H1 (cell line): Measurements from ENCODE around the gene TMEM128. TPM values are rescaled to one million over a fixed set of nuclear protein-coding genes. Genes with fewer than 3 reads are reported as not detected.

Experiments
- CTCF ChIA-PET: fragments of 300-600 bp; sonication (Branson Sonifier 250); formaldehyde crosslinking; loops from one replicate; lab custom pipeline; 2021; ENCODE audit not compliant: partially characterized antibody; lab: Charles Lee
- POLR2A ChIA-PET: fragments of 300-600 bp; sonication (Branson Sonifier 250); formaldehyde crosslinking; loops from one replicate; lab custom pipeline; 2021; ENCODE audit warnings: inconsistent platforms; ENCODE audit not compliant: partially characterized antibody; lab: Charles Lee
- DNase-seq, 2 experiments: peaks; one replicate each; pipeline versions ENCODE4 v3.0.0 to v3.0.0-alpha.2; 2010 to 2022; ENCODE audit warnings: low spot score in 2 of 2, low read depth in 1 of 2, mixed read lengths in 1 of 2
- FAIRE-seq: peaks from 2 replicates; lab custom pipeline; 2011; peaks lifted over from hg19 to GRCh38; lab: Jason Lieb, UNC
- H2AFZ ChIP-seq: 2 replicates; pipeline ENCODE4 v1.8.1; 2012; ENCODE audit warnings: low read length, inconsistent platforms
- H2AK5ac ChIP-seq: 2 replicates; pipeline ENCODE4 v1.6.1; 2013; ENCODE audit warnings: low read depth, low read length
- H2BK120ac ChIP-seq: replicated peaks from 2 replicates; pipeline ENCODE3; 2013; ENCODE audit warnings: low read depth, low read length, inconsistent platforms
- H2BK12ac ChIP-seq: 2 replicates; pipeline ENCODE4 v1.6.1; 2013; ENCODE audit warnings: low read depth, low read length
- H2BK15ac ChIP-seq: 2 replicates; pipeline ENCODE4 v1.6.1; 2013; ENCODE audit warnings: low read length
- H2BK20ac ChIP-seq: 2 replicates; pipeline ENCODE4 v1.6.1; 2013; ENCODE audit warnings: low read length
- H2BK5ac ChIP-seq: 2 replicates; pipeline ENCODE4 v1.6.1; 2013; ENCODE audit warnings: low read depth, low read length
- H3K14ac ChIP-seq: 2 replicates; pipeline ENCODE4 v1.6.1; 2013; ENCODE audit warnings: inconsistent platforms; ENCODE audit not compliant: insufficient read length
- H3K18ac ChIP-seq: 2 replicates; pipeline ENCODE4 v1.6.1; 2013; ENCODE audit warnings: low read length; ENCODE audit errors: extremely low read depth
- H3K23ac ChIP-seq: 2 replicates; pipeline ENCODE4 v1.6.1; 2013; ENCODE audit warnings: inconsistent platforms; ENCODE audit not compliant: insufficient read length
- H3K23me2 ChIP-seq: 2 replicates; pipeline ENCODE4 v1.6.1; 2013; ENCODE audit warnings: low read depth, low read length
- H3K27ac ChIP-seq: 2 replicates; pipeline ENCODE4 v1.6.1; 2011; ENCODE audit warnings: low read depth, low read length, inconsistent platforms
- H3K27me3 ChIP-seq, 4 experiments: replicated peaks in 1 of 4; 1 replicate in 1 of 4; 2 replicates in 3 of 4; pipeline versions ENCODE4 v1.6.1 to v1.8.1; 2011 to 2013; ENCODE audit warnings: low read length in 3 of 4, mild to moderate bottlenecking in 3 of 4, inconsistent platforms in 2 of 4, mixed read lengths in 2 of 4, moderate library complexity in 1 of 4; ENCODE audit not compliant: control insufficient read depth in 3 of 4, insufficient read depth in 3 of 4; ENCODE audit errors: extremely low read depth in 1 of 4
- H3K36me3 ChIP-seq, 4 experiments: 2 replicates each; pipeline versions ENCODE4 v1.6.1 to v1.8.1; 2011 to 2013; ENCODE audit warnings: mild to moderate bottlenecking in 4 of 4, low read length in 3 of 4, moderate library complexity in 2 of 4, control low read depth in 1 of 4, inconsistent platforms in 1 of 4; ENCODE audit not compliant: insufficient read depth in 4 of 4, control insufficient read depth in 2 of 4
- H3K4ac ChIP-seq: replicated peaks from 2 replicates; pipeline ENCODE3; 2013; ENCODE audit warnings: low read length, low read depth, mixed read lengths, inconsistent platforms; ENCODE audit not compliant: insufficient read length
- H3K4me1 ChIP-seq, 4 experiments: replicated peaks in 1 of 4; 1 replicate in 1 of 4; 2 replicates in 3 of 4; pipeline versions ENCODE4 v1.6.1 to v1.8.1; 2011 to 2013; ENCODE audit warnings: low read length in 3 of 4, inconsistent platforms in 2 of 4, mixed read lengths in 1 of 4; ENCODE audit not compliant: insufficient read depth in 4 of 4, control insufficient read depth in 3 of 4
- H3K4me2 ChIP-seq, 2 experiments: 2 replicates each; pipeline versions ENCODE4 v1.6.1 to v1.8.1; 2011 to 2013; ENCODE audit warnings: low read depth in 2 of 2, low read length in 2 of 2, control low read depth in 1 of 2, inconsistent platforms in 1 of 2, mild to moderate bottlenecking in 1 of 2; ENCODE audit not compliant: insufficient read depth in 1 of 2
- H3K4me3 ChIP-seq, 4 experiments: fragments of 200-600, 300-600 bp in 1 of 4; sonication (generic), shearing (Covaris generic), sonication (Bioruptor Twin) in 1 of 4; 2 replicates each; pipeline versions ENCODE4 v1.5.1 to v1.8.1; 2011 to 2016; ENCODE audit warnings: low read length in 4 of 4, low read depth in 3 of 4, control low read depth in 2 of 4, inconsistent platforms in 2 of 4, mild to moderate bottlenecking in 2 of 4, mixed read lengths in 1 of 4, moderate library complexity in 1 of 4; ENCODE audit not compliant: insufficient read depth in 2 of 4; ENCODE audit errors: extremely low read depth in 1 of 4
- H3K56ac ChIP-seq: replicated peaks from 2 replicates; pipeline ENCODE3; 2013; ENCODE audit warnings: low read depth, mild to moderate bottlenecking, mixed read lengths, low read length, inconsistent platforms; ENCODE audit not compliant: insufficient read length
- H3K79me1 ChIP-seq: 2 replicates; pipeline ENCODE4 v1.6.1; 2013; ENCODE audit warnings: low read depth, low read length, control low read depth
- H3K79me2 ChIP-seq, 2 experiments: 2 replicates each; pipeline versions ENCODE4 v1.6.1 to v1.8.1; 2012 to 2013; ENCODE audit warnings: low read length in 2 of 2, mild to moderate bottlenecking in 2 of 2, inconsistent platforms in 1 of 2; ENCODE audit not compliant: insufficient read depth in 2 of 2, control insufficient read depth in 1 of 2
- H3K9ac ChIP-seq, 4 experiments: replicated peaks in 1 of 4; 1 replicate in 1 of 4; 2 replicates in 3 of 4; pipeline versions ENCODE4 v1.6.1 to v1.8.1; 2011 to 2013; ENCODE audit warnings: low read depth in 3 of 4, low read length in 3 of 4, control low read depth in 2 of 4, mild to moderate bottlenecking in 2 of 4, moderate library complexity in 2 of 4, inconsistent platforms in 1 of 4; ENCODE audit errors: extremely low read depth in 1 of 4
- H3K9me3 ChIP-seq, 2 experiments: 2 replicates each; pipeline versions ENCODE4 v1.6.1 to v1.8.1; 2012 to 2013; ENCODE audit warnings: mild to moderate bottlenecking in 2 of 2, moderate library complexity in 2 of 2, control low read depth in 1 of 2, inconsistent platforms in 1 of 2, low read depth in 1 of 2, low read length in 1 of 2, mixed read lengths in 1 of 2; ENCODE audit not compliant: insufficient read depth in 2 of 2
- H4K20me1 ChIP-seq, 2 experiments: replicated peaks in 1 of 2; 2 replicates each; pipeline versions ENCODE3 to v1.8.1; 2011 to 2013; ENCODE audit warnings: inconsistent platforms in 2 of 2, low read length in 2 of 2, mild to moderate bottlenecking in 1 of 2; ENCODE audit not compliant: insufficient read depth in 2 of 2, control insufficient read depth in 1 of 2
- H4K5ac ChIP-seq: 2 replicates; pipeline ENCODE4 v1.6.1; 2013; ENCODE audit warnings: low read length, low read depth, mixed read lengths, inconsistent platforms; ENCODE audit not compliant: insufficient read length
- H4K8ac ChIP-seq: 2 replicates; pipeline ENCODE4 v1.8.0; 2013; ENCODE audit warnings: mild to moderate bottlenecking, moderate library complexity, low read length, inconsistent platforms; ENCODE audit not compliant: insufficient read depth; ENCODE audit errors: extremely low read depth
- H4K91ac ChIP-seq: replicated peaks from 2 replicates; pipeline ENCODE3; 2013; ENCODE audit warnings: low read length, mixed read lengths, inconsistent platforms; ENCODE audit not compliant: insufficient read length
- BCL11A ChIP-seq, 2 experiments: IDR thresholded peaks; one replicate each; pipeline ENCODE4 v1.6.1; 2011; ENCODE audit warnings: low read depth in 2 of 2, low read length in 2 of 2, mild to moderate bottlenecking in 2 of 2
- CHD2 ChIP-seq: IDR thresholded peaks from 2 replicates; pipeline ENCODE4 v1.6.1; 2012; ENCODE audit warnings: low read length, improper control_type of control experiment
- FOSL1 ChIP-seq: IDR thresholded peaks from 2 replicates; pipeline ENCODE4 v1.6.1; 2011; ENCODE audit warnings: mild to moderate bottlenecking, low read depth, low read length, moderate library complexity; ENCODE audit not compliant: insufficient read depth
- KDM4A ChIP-seq: IDR thresholded peaks from one replicate; pipeline ENCODE4 v1.7.1; 2012; ENCODE audit warnings: low read depth, mild to moderate bottlenecking, moderate library complexity, low read length, inconsistent platforms; ENCODE audit not compliant: severe bottlenecking
- KDM5A ChIP-seq: fragments of 200-600 bp; IDR thresholded peaks from 2 replicates; pipeline ENCODE4 v1.7.1; 2012; ENCODE audit warnings: mild to moderate bottlenecking, low read length, inconsistent platforms, mixed read lengths
- PHF8 ChIP-seq: fragments of 200-600 bp; sonication (generic); conservative IDR thresholded peaks from 2 replicates; pipeline ENCODE4 v1.7.1; 2012; ENCODE audit warnings: low read depth, mild to moderate bottlenecking, inconsistent platforms, low read length, moderate library complexity
- POU5F1 ChIP-seq: IDR thresholded peaks from 2 replicates; pipeline ENCODE4 v1.6.1; 2011; ENCODE audit warnings: low read depth, mild to moderate bottlenecking, low read length, moderate library complexity
- RBBP5 ChIP-seq: IDR thresholded peaks from 2 replicates; pipeline ENCODE4 v1.7.1; 2012; ENCODE audit warnings: low read depth, mild to moderate bottlenecking, inconsistent platforms, low read length, moderate library complexity, borderline replicate concordance
- RXRA ChIP-seq: IDR thresholded peaks from 2 replicates; pipeline ENCODE4 v1.6.1; 2011; ENCODE audit warnings: low read depth, mild to moderate bottlenecking, low read length, moderate library complexity; ENCODE audit not compliant: insufficient read depth
- SP4 ChIP-seq: IDR thresholded peaks from 2 replicates; pipeline ENCODE4 v1.6.1; 2012; ENCODE audit warnings: low read length, inconsistent platforms
- TCF12 ChIP-seq: IDR thresholded peaks from 2 replicates; pipeline ENCODE4 v1.6.1; 2011; ENCODE audit warnings: low read depth, mild to moderate bottlenecking, low read length
- WGBS, 2 experiments: shearing (Covaris generic) in 1 of 2; methylation state at CpG; one replicate each; pipeline versions ENCODE4 v1.1.6 to v1.1.7; 2013 to 2015; ENCODE audit warnings: low lambda C conversion rate in 2 of 2, mixed read lengths in 2 of 2, inconsistent platforms in 1 of 2, low coverage in 1 of 2, missing lambda C conversion rate in 1 of 2; ENCODE audit not compliant: insufficient replicate concordance in 2 of 2, insufficient coverage in 1 of 2, insufficient read length in 1 of 2; ENCODE audit errors: extremely low coverage in 1 of 2, missing lambda C conversion rate in 1 of 2; 5-methylcytosine and 5-hydroxymethylcytosine counted together
- polyA plus RNA-seq, 7 experiments: library from polyadenylated mRNA; depleted of rRNA in 3 of 7; stranded (reverse) in 5 of 7; unstranded in 2 of 7; fragments of >200 nt in 5 of 7; fragments of 200-250 nt in 2 of 7; gene quantifications; 1 replicate in 5 of 7; 2 replicates in 1 of 7; 4 replicates in 1 of 7; pipeline versions ENCODE4 v1.2.1 to v1.2.3, GENCODE V29; 2011 to 2013; ENCODE audit warnings: missing spikeins in 2 of 7, mixed read lengths in 2 of 7
- total RNA-seq: library from RNA; stranded (reverse); fragmentation: NEBNext Ultra II Directional; extraction: Animal tissue kit (Norgen Biotek cat#: 25700); gene quantifications from 2 replicates; pipeline ENCODE4 v1.2.1, GENCODE V29; 2021
- TF ChIP-seq, protein P1 (sequence below): IDR thresholded peaks from 2 replicates; pipeline ENCODE4 v1.6.1; 2012; ENCODE audit warnings: inconsistent platforms
- TF ChIP-seq, protein P2 (sequence below): IDR thresholded peaks from 2 replicates; pipeline ENCODE4 v1.6.1; 2011; ENCODE audit warnings: low read length, improper control_type of control experiment

Gene TMEM128
- total and polyA plus RNA-seq, 2 of the 8 experiments (the other 6 are each of a cell fraction or from before 2014, with no cell fraction given): 17.7 to 33.6 TPM

DNA sequence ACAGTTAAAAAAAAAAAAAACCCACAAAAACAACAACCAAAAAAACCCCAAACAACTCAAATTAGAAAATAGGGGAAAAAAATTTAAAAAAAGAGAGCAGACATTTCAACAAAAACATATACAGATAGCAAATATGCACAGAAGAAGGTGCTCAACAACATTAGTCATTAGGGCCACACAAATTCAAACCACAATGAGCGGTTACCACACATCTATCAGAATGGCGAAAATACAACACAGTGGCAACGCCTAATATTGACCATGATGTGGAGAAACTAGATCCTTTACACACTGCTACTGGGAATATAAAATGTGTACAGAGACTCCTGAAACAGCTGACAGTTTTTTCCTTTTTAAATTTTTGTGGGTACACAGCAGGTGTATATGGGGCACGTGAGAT lies 22.5 kb upstream of the TMEM128 start:
- CTCF ChIA-PET: interaction anchor here (1.3 kb wide), 1 partner anchor 11 kb away, joined by 3 read pairs; no protein-coding TSS in a partner anchor
- TF ChIP-seq SP4: no peak
- TF ChIP-seq, protein P1, sequence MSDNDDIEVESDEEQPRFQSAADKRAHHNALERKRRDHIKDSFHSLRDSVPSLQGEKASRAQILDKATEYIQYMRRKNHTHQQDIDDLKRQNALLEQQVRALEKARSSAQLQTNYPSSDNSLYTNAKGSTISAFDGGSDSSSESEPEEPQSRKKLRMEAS: no peak
- no peak for TF ChIP-seq RBBP5
- TF ChIP-seq CHD2: no peak
- no peak for TF ChIP-seq BCL11A (IDR thresholded peaks at IDR 0.05; ENCODE audit: low read depth in 2 of 2, low read length in 2 of 2)
- TF ChIP-seq POU5F1: no peak
- TF ChIP-seq FOSL1: no peak
- no peak for TF ChIP-seq TCF12
- TF ChIP-seq KDM4A: no peak
- no peak for TF ChIP-seq RXRA
- no peak for TF ChIP-seq KDM5A
- TF ChIP-seq, protein P2, sequence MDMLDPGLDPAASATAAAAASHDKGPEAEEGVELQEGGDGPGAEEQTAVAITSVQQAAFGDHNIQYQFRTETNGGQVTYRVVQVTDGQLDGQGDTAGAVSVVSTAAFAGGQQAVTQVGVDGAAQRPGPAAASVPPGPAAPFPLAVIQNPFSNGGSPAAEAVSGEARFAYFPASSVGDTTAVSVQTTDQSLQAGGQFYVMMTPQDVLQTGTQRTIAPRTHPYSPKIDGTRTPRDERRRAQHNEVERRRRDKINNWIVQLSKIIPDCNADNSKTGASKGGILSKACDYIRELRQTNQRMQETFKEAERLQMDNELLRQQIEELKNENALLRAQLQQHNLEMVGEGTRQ: no peak
- TF ChIP-seq PHF8: no peak
- no peaks in the 10 kb centered on the region for H3K79me2 ChIP-seq
- POLR2A ChIA-PET: interaction anchor here (1.5 kb wide), 1 partner anchor 11 kb away, joined by 3 read pairs; no protein-coding TSS in a partner anchor
- H3K4me1 ChIP-seq: no peaks in the 10 kb centered on the region
- H4K20me1 ChIP-seq: peaks cover 2% of the 10 kb centered on the region in 2 experiments
- no peak overlapping the region for H4K5ac ChIP-seq
- no peak overlapping the region for H2AK5ac ChIP-seq
- no peak overlapping the region for H3K4ac ChIP-seq
- FAIRE-seq (no peak), DNase-seq (no peak)
- H3K4me2 ChIP-seq: no peak overlapping the region
- H2BK20ac ChIP-seq: no peak overlapping the region
- no peak overlapping the region for H3K23ac ChIP-seq
- H3K18ac ChIP-seq: no peak overlapping the region
- no peak overlapping the region for H3K14ac ChIP-seq
- peaks cover 10 to 66% (median 32%) of the 10 kb centered on the region in 4 experiments; a peak in 7 of 8 replicates for H3K36me3 ChIP-seq
- no peaks in the 10 kb centered on the region for H3K9me3 ChIP-seq
- no peak overlapping the region for H3K27ac ChIP-seq
- H2AFZ ChIP-seq: no peak overlapping the region
- H3K4me3 ChIP-seq: no peak overlapping the region
- H3K27me3 ChIP-seq: peaks cover 0 to 2% (median 0%) of the 10 kb centered on the region in 4 experiments; a peak in 1 of 7 replicates
- WGBS, 2 experiments: 84% methylated on average over 4 of the region's 4 CpGs; no CpG with 5 or more reads in 1 of the 2 experiments
- H2BK120ac ChIP-seq: no peak overlapping the region
- no peaks in the 10 kb centered on the region for H3K23me2 ChIP-seq
- no peak overlapping the region for H3K9ac ChIP-seq
- no peak overlapping the region for H4K8ac ChIP-seq
- no peak overlapping the region for H2BK5ac ChIP-seq
- H2BK15ac ChIP-seq: no peak overlapping the region
- no peak overlapping the region for H2BK12ac ChIP-seq
- no peak overlapping the region for H3K56ac ChIP-seq
- no peaks in the 10 kb centered on the region for H3K79me1 ChIP-seq
- H4K91ac ChIP-seq: no peak overlapping the region
